HG02678 (cell line): ENCODE data around the gene TSC22D1.
"Not testable (repeated sequence)": the region's sequence is repeated elsewhere in the genome, so short reads cannot be mapped to it uniquely, and the experiment has no call there.

Experiments
- ATAC-seq: cut with Tn5 transposase; IDR thresholded peaks from one replicate; pipeline ENCODE4 v1.9.1; 2021; ENCODE audit warnings: mild to moderate bottlenecking, moderate library complexity; ENCODE audit not compliant: unreplicated experiment

The TSC22D1 gene

GRCh38 chr13:44573790-44574465, 2.2 kb downstream of the TSC22D1 start:
- no peak for ATAC-seq

GRCh38 chr13:44573071-44573470, 3.1 kb downstream of the TSC22D1 start:
- ATAC-seq, result no peak

- ATAC-seq, result no peak
Observed at GRCh38 chr13:44566601-44567000, 9.5 kb downstream of the TSC22D1 start.

GRCh38 chr13:44565881-44566280, 10.2 kb downstream of the TSC22D1 start:
- no peak for ATAC-seq

GRCh38 chr13:44564936-44565335, 11.2 kb downstream of the TSC22D1 start:
- ATAC-seq, result no peak

GRCh38 chr13:44562853-44563252, 13.3 kb downstream of the TSC22D1 start:
- ATAC-seq, result not testable (repeated sequence)

- no peak for ATAC-seq
Observed at GRCh38 chr13:44561351-44561750, 14.8 kb downstream of the TSC22D1 start.

GRCh38 chr13:44557986-44558385, 18.1 kb downstream of the TSC22D1 start:
- no peak for ATAC-seq

GRCh38 chr13:44555207-44555606, 20.9 kb downstream of the TSC22D1 start:
- no peak for ATAC-seq

- ATAC-seq, result no peak
Observed at GRCh38 chr13:44549476-44549875, 26.7 kb downstream of the TSC22D1 start.

GRCh38 chr13:44546164-44546563, 30.0 kb downstream of the TSC22D1 start:
- ATAC-seq, result no peak

- no peak for ATAC-seq
Observed at GRCh38 chr13:44543369-44543768, 32.8 kb downstream of the TSC22D1 start.

- ATAC-seq, result no peak
Observed at GRCh38 chr13:44542361-44542760, 33.8 kb downstream of the TSC22D1 start.

GRCh38 chr13:44541601-44542000, 34.5 kb downstream of the TSC22D1 start:
- no peak for ATAC-seq

- no peak for ATAC-seq
Observed at GRCh38 chr13:44540761-44541434, 35.2 kb downstream of the TSC22D1 start.

GRCh38 chr13:44537248-44537647, 38.9 kb downstream of the TSC22D1 start:
- ATAC-seq, result no peak

- no peak for ATAC-seq
Observed at GRCh38 chr13:44523146-44524015, 52.7 kb downstream of the TSC22D1 start.

GRCh38 chr13:44519642-44520041, 56.5 kb downstream of the TSC22D1 start:
- no peak for ATAC-seq

- no peak for ATAC-seq
Observed at GRCh38 chr13:44516771-44517170, 59.4 kb downstream of the TSC22D1 start.

- ATAC-seq, result no peak
Observed at GRCh38 chr13:44514278-44514677, 61.9 kb downstream of the TSC22D1 start.

- ATAC-seq, result not testable (repeated sequence)
Observed at GRCh38 chr13:44509853-44510252, 66.3 kb downstream of the TSC22D1 start.
